Vagina (tissue), 2 donors: ENCODE measurements around the gene PSD. TPM values are rescaled to one million over a fixed set of nuclear protein-coding genes. Genes with fewer than 3 reads are reported as not detected.

Experiments
- DNase-seq, 2 donors: peaks; one replicate each; pipeline ENCODE4 v3.0.0-alpha.2; 2017; ENCODE audit errors: extremely low spot score in 2 of 2
- H3K27ac ChIP-seq: fragments of 200-600 bp; sonication (generic); one replicate; pipeline ENCODE4 v1.5.1; 2019
- H3K27me3 ChIP-seq: fragments of 200-600 bp; sonication (generic); one replicate; pipeline ENCODE4 v1.5.1; 2019
- H3K36me3 ChIP-seq, 2 donors: fragments of 200-600 bp; sonication (generic); one replicate each; pipeline ENCODE4 v1.5.1; 2017 to 2019
- H3K4me1 ChIP-seq: fragments of 200-600 bp; sonication (generic); one replicate; pipeline ENCODE4 v1.5.1; 2019
- H3K4me3 ChIP-seq, 2 donors: fragments of 200-600 bp; sonication (generic); 1 replicate in 1 of 2; 2 replicates in 1 of 2; pipeline ENCODE4 v1.5.1; 2016 to 2019
- H3K9me3 ChIP-seq: fragments of 200-600 bp; sonication (generic); one replicate; pipeline ENCODE4 v1.5.1; 2019
- CTCF ChIP-seq, 3 experiments: fragments of 450-650 bp in 2 of 3; fragments of 200-600 bp in 1 of 3; sonication (generic) in 1 of 3; IDR thresholded peaks; one replicate each; pipeline ENCODE4 v1.5.1; 2017 to 2019; ENCODE audit warnings: antibody characterized with exemption in 3 of 3, mild to moderate bottlenecking in 2 of 3, moderate library complexity in 2 of 3
- POLR2A ChIP-seq, 2 donors: fragments of 450-650 bp; IDR thresholded peaks; one replicate each; pipeline ENCODE4 v1.6.1; 2017; ENCODE audit warnings: antibody characterized with exemption in 2 of 2, mild to moderate bottlenecking in 2 of 2, moderate library complexity in 2 of 2
- POLR2AphosphoS5 ChIP-seq, 2 donors: sonication (generic); formaldehyde crosslinking; IDR thresholded peaks; one replicate each; pipeline ENCODE4 v1.9.0; 2017; ENCODE audit warnings: antibody characterized with exemption in 2 of 2, mild to moderate bottlenecking in 2 of 2, low read depth in 1 of 2; ENCODE audit not compliant: insufficient read depth in 1 of 2
- intact Hi-C: fragments of 100-400 bp; cut with DNase I; formaldehyde crosslinking; loops from one replicate; pipeline ENCODE4 v1.15.1; 2023
- total RNA-seq: library from RNA; depleted of rRNA; stranded (reverse); fragments of >200 nt; gene quantifications from one replicate; pipeline ENCODE4 v1.2.3, GENCODE V29; 2016

Gene PSD
- total RNA-seq, 1 donor from 2014 or later = 6.4 TPM

- TF ChIP-seq CTCF (IDR thresholded peaks at IDR 0.05) (no peak), POLR2AphosphoS5 (IDR thresholded peaks at IDR 0.05; ENCODE audit: insufficient read depth in 1 of 2, low read depth in 1 of 2) (no peak), POLR2A (IDR thresholded peaks at IDR 0.05) (no peak)
- Histone ChIP-seq H3K9me3 (no peaks in the 10 kb centered on the region), H3K36me3 (no peaks in the 10 kb centered on the region), H3K27me3 (peaks cover 6% of the 10 kb centered on the region), H3K27ac (no peak overlapping the region), H3K4me3 (no peak overlapping the region), H3K4me1 (peaks cover 25% of the 10 kb centered on the region)
- DNase-seq = no peak
- intact Hi-C loops = no loop called here
Measured at GRCh38 chr10:102413806-102414561, 4.6 kb downstream of the PSD start.

GRCh38 chr10:102413053-102413705 is 5.4 kb downstream of the PSD start:
- TF ChIP-seq POLR2AphosphoS5 (IDR thresholded peaks at IDR 0.05; ENCODE audit: insufficient read depth in 1 of 2, low read depth in 1 of 2) (no peak), CTCF (IDR thresholded peaks at IDR 0.05) (no peak), POLR2A (IDR thresholded peaks at IDR 0.05) (no peak)
- no peak overlapping the region for H3K27ac ChIP-seq
- no peak for DNase-seq
- H3K4me3 ChIP-seq = no peak overlapping the region
- peaks cover 26% of the 10 kb centered on the region for H3K4me1 ChIP-seq
- no peaks in the 10 kb centered on the region for H3K9me3 ChIP-seq
- no peaks in the 10 kb centered on the region for H3K36me3 ChIP-seq
- intact Hi-C loops = no loop called here
- H3K27me3 ChIP-seq = peaks cover 6% of the 10 kb centered on the region

DNA sequence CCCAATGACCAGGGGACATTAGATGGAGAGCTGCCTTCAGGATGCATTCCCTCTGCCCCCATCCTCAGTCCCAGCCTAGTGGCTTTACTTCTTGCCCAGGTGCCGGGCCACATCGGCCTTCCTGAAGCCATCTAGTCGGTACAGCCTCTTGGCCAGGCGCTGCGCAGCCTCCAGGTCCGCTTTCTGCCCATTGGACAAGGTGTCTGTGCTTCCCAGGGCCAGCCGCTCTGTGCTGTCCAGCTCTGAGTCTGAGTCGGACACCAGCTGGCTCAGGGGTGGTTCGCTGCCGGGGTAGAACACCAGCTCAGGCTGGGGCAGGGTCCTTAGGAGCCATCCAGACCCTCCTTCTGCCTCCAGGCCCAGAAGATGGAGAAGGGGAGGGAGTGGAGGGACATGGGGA is 6.3 kb downstream of the PSD start:
- no peaks in the 10 kb centered on the region for H3K36me3 ChIP-seq
- peaks cover 6% of the 10 kb centered on the region for H3K27me3 ChIP-seq
- peaks cover 27% of the 10 kb centered on the region for H3K4me1 ChIP-seq
- H3K27ac ChIP-seq = no peak overlapping the region
- intact Hi-C loops = no loop called here
- no peak for DNase-seq
- no peaks in the 10 kb centered on the region for H3K9me3 ChIP-seq
- no peak for TF ChIP-seq POLR2AphosphoS5 (IDR thresholded peaks at IDR 0.05; ENCODE audit: insufficient read depth in 1 of 2, low read depth in 1 of 2)
- no peak for TF ChIP-seq POLR2A (IDR thresholded peaks at IDR 0.05)
- TF ChIP-seq CTCF (IDR thresholded peaks at IDR 0.05) = no peak
- H3K4me3 ChIP-seq = no peak overlapping the region

- TF ChIP-seq POLR2A (IDR thresholded peaks at IDR 0.05) (no peak), CTCF (IDR thresholded peaks at IDR 0.05) (no peak), POLR2AphosphoS5 (IDR thresholded peaks at IDR 0.05; ENCODE audit: insufficient read depth in 1 of 2, low read depth in 1 of 2) (no peak)
- no peaks in the 10 kb centered on the region for H3K36me3 ChIP-seq
- intact Hi-C loops = no loop called here
- no peak overlapping the region for H3K27ac ChIP-seq
- H3K9me3 ChIP-seq = no peaks in the 10 kb centered on the region
- H3K4me3 ChIP-seq = no peak overlapping the region
- peaks cover 27% of the 10 kb centered on the region for H3K4me1 ChIP-seq
- peaks cover 6% of the 10 kb centered on the region for H3K27me3 ChIP-seq
- no peak for DNase-seq
Measured at GRCh38 chr10:102411341-102412255, 7.0 kb downstream of the PSD start.
